GM21786 (cell line): ENCODE data around the gene KCNJ14.

Source experiments
- ATAC-seq: cut with Tn5 transposase; IDR thresholded peaks from one replicate; pipeline ENCODE4 v1.9.1; 2021; ENCODE audit not compliant: unreplicated experiment

Gene KCNJ14

DNA sequence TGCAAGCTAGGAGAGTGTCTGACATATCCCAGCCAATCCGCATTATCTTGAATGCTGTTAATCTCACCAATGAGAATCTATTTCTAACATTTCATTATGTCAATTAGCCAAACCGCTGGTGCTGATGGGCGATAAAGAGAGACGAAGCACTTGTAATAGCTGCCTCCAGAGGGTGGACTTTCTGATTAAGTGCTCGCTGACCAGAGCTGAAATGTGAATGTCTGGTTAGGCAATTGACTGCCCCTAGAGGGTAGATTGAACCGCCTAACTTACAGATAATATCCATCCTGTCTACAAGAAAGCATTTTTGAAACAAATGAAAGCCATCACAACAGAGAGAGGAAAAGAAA lies 10.1 kb upstream of the KCNJ14 start:
- ATAC-seq = peak; percentile 20

DNA sequence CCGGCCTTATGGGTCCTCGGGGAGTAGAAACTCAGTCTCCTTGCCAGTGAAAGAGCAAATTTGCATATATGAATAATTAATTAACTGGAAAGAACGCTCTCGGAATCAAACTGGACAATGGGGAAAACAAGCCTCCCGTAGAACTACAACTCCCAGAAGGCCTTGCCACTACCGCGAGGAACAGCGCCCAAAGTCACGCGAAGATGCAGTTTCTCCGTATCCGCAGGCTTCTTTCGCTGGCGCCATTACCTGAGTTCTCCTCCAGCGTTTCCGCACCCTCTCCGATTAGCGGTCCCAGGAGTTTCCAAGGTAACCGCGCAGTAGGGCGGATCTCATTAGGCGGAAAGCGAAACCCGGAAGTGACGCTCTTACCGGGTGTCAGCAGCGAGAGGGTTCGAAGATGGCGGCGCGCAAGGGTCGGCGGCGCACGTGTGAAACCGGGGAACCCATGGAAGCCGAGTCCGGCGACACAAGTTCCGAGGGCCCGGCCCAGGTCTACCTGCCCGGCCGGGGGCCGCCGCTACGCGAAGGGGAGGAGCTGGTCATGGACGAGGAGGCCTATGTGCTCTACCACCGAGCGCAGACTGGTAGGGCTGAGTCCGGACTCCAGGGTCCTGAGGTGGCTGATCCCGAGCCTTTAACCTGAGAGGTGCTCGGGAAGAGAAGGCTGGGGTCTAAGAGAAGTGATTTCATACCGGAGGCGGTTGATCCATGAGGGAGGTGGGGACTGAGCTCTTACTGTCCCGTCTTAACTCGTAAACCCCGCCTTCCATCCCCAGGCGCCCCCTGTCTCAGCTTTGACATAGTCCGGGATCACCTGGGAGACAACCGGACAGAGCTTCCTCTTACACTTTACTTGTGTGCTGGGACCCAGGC lies 9.5 kb upstream of the KCNJ14 start, which contains the start of gene GRWD1:
Gene GRWD1 (plus strand): TSS at position 378 of the 876 bp plus-strand sequence. CDS start 23 bp downstream, at position 401.
- ATAC-seq = peak; percentile 84

DNA sequence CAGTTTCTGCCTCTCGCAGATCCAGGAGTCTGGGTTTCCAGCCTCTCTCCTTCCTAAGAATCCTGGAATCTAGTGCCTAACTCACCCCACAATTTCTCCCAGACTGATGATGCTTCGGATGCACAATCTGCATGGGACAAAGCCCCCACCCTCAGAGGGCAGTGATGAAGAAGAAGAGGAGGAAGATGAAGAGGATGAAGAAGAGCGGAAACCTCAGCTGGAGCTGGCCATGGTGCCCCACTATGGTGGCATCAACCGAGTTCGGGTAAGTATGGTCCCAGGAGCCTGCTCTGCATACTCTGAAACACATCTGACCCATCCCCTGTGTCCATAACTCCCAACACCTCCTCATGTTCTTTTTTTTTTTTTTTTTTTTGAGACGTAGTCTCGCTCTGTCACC lies 8.8 kb upstream of the KCNJ14 start:
- no peak for ATAC-seq

DNA sequence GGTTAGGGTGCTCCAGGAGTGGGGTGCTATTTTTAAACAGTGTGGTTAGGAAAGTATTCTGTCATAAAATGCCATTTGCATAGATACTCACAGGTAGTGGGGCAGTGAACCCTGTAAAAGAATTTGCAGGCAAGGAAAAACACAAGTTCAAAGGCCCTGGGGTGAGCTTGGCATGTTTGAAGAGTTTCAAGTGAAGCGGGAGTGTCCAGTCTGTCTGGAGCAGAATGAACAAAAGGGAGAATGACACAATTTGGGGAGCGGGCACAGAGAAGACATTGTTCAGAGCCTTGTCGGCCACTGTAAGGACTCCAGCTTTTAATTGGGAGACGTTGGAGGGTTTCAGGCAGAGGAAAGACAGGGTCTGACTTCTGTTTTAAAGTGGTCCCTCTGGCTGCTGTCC lies 6.8 kb upstream of the KCNJ14 start:
- ATAC-seq = no peak

DNA sequence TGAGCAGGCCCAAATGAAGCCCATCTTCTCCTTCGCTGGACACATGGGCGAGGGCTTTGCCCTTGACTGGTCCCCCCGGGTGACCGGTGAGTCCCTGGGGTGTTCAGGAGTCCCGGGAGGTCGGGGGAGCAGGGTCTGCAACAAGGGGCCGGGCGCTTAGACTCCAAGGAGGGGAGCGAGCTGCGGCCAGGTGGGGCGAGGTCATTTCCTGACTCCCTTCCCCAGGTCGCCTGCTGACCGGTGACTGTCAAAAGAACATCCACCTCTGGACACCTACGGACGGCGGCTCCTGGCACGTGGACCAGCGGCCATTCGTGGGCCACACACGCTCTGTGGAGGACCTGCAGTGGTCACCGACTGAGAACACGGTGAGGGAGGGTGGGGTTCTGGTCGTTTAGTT lies 4.9 kb upstream of the KCNJ14 start:
- ATAC-seq = no peak

DNA sequence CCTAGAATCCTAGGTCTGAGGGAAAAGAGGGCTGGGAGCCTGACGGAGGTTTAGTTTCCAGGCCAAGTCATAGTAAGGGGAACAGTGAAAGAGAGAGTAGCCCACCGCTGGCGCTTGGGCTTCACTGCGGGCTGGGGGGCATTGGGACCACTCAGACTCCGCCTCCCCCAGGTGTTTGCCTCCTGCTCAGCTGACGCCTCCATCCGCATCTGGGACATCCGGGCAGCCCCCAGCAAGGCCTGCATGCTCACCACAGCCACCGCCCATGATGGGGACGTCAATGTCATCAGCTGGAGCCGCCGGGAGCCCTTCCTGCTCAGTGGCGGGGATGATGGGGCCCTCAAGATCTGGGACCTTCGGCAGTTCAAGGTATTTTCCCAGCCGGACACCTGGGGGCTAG lies 4.5 kb upstream of the KCNJ14 start:
- no peak for ATAC-seq

DNA sequence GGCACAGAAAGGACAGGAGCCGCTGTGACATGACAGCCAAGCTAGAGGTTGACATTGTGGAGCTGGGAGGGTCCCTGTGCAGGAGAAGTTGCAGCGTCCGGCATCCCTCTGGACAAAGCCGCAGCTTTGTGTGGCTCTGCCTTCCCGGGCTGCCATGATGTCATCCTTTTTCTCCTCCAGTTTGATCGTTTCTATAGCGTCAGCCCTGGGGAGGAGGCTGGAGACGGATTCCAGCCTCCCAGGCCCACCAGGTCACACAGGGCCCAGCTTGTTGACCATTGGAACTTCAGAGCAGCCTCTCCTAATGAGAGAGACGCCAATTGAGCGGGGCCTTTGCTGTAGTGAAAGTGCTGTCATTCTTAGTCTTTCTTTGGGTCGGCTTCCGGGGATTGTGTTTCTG lies 3.8 kb upstream of the KCNJ14 start:
- no peak for ATAC-seq

DNA sequence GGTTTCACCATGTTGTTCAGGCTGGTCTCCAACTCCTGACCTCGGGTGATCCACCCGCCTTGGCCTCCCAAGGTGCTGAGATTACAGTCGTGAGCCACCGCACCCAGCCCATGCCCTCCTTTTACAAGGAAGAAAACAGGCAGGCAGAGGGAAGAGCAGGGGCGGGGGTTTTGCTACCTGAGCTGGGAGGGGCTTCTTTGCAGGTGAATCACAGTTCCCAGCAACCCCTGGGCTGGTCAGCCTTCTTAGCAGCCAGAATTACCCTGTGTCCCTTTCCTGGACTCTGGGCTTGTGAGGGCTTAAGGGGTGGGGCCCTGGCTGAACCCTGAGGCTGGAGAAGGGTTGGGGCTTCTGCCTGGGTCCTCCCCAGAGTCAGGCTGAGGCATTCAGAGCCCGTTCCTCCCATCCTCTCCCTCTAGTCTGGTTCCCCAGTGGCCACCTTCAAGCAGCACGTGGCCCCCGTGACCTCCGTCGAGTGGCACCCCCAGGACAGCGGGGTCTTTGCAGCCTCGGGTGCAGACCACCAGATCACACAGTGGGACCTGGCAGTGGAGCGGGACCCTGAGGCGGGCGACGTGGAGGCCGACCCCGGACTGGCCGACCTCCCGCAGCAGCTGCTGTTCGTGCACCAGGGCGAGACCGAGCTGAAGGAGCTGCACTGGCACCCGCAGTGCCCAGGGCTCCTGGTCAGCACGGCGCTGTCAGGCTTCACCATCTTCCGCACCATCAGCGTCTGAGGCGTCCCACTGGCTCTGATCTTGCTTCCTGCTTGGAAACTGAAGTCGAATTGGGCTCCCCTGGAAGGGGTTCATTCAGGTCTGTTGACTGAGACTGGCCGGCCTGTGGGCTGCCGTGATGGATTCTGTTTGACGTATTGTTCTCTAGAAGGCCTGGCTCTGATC lies 2.8 kb upstream of the KCNJ14 start:
- no peak for ATAC-seq

DNA sequence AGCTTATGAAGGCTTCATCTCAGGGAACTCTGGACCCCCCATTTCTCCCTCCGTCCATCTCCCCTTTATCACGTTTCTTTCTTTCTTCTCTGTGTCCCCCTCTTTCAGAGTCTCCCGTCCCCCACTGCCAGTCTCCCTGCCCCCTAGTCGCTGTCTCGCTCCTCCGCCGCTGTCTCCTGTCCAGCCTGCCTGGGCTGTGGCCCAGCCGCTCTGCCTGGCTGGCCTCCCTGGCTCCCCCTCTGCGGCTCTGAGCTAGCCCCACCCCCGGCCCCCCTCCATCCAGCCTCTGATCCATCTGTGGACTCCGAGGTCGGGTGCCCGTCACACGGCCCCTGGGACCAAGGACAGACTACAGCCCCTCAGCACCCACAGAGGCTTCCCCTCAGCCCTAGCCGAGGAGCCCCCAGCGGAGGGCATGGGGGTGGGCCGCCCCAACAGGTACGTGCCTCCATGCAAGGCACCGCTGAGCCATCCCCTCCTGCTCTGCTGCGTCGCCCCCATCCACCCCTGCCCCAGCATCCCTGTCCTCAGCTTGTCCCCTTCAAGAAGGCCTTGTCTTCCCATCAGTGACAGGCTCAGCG lies 1.1 kb upstream of the KCNJ14 start:
- no peak for ATAC-seq

DNA sequence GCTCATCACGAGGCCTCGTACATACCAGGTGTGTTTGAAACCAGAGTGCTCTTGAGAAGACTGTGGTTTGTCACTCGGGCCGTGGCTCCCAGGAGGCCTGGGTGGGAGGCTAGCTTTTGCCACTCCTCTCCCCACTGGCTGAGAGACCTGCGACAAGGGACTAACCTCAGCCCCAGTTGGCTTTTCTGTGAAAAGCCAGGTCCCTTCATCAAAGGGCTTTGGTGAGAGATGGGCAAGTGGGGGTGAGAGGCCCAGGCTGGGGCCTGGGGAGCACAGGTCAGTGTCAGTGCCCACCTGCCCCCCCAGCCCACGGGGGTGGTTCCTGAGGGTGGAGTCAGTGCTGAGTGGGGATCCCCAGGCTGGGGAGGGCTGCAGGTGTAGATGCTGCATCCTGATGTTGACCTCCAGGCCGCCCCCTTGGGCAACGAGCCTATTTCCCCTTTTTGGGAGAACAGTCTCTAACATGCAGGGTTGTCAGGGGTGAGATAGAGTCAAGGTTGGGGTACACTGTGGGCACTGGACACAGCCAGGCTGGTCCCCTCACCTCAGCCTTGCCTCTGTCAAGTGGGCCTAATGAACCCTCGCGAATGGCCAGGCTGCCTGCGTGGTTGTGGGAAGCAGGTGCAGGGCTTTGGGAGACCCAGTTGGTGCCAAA lies 661 bp downstream of the KCNJ14 start:
- no peak for ATAC-seq

DNA sequence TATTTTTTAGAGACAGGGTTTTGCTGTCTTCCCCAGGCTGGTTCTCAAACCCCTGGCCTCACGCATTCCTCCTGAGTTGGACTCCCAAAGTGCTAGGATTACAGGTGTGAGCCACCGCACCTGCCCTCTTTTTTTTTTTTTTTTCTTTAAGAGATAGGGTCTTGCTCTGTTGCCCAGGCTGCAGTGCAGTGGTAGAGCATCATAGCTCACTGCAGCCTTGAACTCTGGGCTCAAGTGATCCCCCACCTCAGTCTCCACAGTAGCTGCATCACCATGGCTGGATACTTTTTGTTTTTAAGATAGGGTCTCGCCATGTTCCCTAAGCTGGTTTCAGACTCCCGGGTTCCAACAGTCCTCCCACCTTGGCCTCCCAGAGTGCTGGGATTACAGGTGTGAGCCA lies 1.5 kb downstream of the KCNJ14 start:
- ATAC-seq = no peak

DNA sequence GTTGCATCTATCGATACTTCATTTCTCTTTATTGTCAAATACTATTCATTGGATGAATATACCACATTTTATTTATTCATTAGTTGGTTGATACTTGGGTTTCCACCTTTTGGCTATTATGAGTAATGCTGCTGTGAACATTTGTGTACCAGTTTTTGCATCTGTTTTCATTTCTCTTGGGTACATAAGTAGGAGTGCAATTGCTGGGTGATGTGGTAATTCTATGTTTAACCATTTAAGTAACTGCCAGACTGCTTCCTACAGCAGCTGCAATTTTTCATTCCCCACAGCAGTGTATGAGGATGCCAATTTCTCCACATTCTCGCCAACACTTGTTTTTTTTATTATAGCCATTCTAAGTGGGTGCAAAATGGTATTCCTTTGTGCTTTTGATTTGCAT lies 2.6 kb downstream of the KCNJ14 start:
- ATAC-seq = no peak

DNA sequence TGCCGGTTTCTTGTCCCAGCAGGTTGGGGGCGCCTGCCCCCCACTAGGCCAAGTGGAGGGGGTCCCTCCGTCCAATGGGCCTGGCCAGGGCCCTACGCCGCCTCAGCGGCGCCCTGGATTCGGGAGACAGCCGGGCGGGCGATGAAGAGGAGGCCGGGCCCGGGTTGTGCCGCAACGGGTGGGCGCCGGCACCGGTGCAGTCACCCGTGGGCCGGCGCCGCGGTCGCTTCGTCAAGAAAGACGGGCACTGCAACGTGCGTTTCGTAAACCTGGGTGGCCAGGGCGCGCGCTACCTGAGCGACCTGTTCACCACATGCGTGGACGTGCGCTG lies 6.2 kb downstream of the KCNJ14 start:
- no peak for ATAC-seq

DNA sequence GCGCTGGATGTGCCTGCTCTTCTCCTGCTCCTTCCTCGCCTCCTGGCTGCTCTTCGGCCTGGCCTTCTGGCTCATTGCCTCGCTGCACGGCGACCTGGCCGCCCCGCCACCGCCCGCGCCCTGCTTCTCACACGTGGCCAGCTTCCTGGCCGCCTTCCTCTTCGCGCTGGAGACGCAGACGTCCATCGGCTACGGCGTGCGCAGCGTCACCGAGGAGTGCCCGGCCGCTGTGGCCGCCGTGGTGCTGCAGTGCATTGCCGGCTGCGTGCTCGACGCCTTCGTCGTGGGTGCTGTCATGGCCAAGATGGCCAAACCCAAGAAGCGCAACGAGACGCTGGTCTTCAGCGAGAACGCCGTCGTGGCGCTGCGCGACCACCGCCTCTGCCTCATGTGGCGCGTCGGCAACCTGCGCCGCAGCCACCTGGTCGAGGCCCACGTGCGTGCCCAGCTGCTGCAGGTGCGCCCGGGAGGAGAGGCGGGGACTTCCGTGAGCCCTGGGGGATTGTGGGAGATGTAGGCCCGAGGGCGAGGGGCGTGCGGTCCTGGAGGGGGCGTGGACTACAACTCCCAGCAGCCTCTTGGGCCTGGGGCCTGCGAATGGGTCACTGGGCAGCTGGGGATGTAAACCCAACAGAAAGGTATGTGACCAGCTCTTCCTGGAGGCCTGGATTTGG lies 6.7 kb downstream of the KCNJ14 start:
- no peak for ATAC-seq

DNA sequence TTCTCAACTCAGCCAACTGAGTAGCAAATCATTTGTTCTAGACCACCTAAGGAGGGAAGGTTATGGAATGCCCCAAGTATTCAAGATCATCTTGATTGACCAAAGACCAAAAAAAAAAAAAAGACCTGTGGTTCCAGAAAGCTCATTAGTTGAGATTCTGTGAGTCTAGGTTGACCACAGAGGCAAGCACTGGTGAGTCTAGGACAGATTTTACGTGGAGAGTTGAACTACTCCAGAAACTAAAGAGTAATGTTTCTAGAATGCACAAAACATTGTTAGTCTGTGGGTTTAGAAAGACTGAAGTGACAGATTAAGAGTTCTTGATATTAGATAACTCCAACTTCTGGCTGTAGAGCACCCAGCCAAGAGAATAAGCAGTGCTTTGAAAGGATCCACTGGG lies 9.8 kb downstream of the KCNJ14 start:
- ATAC-seq = no peak

DNA sequence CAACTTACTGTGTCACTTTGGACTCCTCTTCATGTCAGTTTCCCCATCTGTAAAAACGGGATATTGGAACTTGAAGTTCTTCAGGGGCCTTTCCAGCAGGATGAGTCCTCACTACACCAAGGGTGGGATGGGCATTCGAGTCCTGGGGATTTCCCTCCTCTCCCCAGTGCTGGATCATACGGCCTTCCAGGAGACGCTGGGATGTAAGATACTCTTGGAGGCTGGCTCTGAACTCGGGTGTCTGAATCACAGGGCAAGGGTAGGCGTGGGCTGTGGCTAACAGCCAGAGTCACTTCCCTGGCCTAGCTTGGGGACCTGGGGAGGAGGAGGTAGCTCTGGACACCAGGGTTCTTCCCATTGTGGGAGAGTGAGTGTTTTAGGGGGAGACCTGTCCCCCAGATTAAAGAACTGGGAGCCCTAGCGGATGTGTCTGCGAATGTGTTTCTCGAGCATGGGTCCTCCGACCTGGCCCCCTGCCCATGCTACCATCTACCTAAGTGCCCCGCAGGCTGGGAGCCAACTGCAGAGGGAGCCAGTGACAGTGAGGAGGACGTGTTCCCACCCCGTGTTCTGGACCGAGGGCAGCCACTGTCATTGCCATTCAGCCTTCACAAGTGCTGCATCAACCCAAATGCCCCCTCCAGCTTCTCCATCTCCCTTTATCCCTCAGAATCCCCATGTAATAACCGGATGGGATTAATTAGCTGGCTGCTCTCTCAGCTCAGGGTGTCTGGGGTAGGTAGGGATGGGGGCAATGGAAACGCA lies 11.4 kb downstream of the KCNJ14 start:
- no peak for ATAC-seq

DNA sequence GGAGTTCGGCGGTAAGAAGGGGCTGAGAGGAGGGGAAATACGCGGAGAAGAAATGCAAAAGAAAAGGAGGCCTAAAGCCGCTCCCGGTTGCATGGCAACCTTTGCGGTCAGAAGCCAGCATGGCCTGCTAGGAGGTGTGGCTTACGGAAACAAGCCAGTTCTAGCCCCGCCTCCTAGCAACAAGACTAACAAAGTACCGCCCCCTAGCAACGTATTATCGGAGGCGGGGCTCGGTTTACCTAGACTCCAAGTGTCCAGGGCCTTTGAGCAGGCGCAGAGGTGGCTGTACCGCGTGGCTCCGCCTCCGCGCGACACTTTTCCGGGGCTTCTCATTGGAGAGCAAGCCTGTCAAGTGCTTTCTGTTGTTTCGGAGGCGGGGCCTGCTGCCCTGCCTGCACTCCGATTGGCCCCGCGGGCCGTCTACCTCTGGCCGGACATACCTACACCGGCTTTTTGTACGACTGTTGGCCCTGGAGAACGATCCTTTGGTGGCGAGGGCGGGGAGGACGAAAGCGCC lies 13.5 kb downstream of the KCNJ14 start:
- ATAC-seq = peak; percentile 95

DNA sequence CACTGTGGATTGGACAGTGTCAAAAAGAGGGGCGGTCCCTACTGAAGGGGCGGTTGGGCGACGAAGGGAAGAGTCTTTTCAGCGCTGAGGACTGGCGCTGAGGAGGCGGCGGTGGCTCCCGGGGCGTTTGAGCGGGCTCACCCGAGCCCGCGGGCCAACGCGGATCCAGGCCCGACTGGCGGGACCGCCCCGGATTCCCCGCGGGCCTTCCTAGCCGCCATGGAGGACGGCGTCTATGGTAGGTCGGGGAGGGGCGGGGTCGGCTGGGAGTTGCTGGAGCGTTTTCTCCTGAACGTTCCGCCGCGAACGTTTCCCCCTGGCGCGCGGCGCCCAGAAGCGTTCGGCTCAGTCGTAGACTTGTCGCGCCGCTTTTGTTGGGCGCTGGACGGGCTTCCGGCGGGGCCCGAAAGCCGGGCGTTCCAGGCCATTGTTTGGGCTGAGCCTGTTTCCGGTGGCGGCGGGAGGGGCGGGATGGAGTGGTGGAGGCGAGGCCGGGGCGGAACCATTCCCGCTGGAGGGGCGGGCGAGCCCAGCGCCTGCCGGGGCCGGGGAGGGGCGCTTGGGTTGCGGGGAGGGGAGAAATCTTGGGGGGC lies 14.0 kb downstream of the KCNJ14 start, which contains the start of gene CYTH2:
Gene CYTH2 (plus strand): TSS at position 81 of the 593 bp plus-strand sequence. CDS start 139 bp downstream, at position 220.
- peak; percentile 16 for ATAC-seq
